ENCODE results near the gene LIPM. TPM values are rescaled to one million over a fixed set of nuclear protein-coding genes. Genes with fewer than 3 reads are reported as not detected.

The LIPM gene
- total RNA-seq, 4 donors from 2014 or later: not detected

- Histone ChIP-seq H3K9me3 (no peaks in the 10 kb centered on the region), H3K27me3 (no peaks in the 10 kb centered on the region), H3K4me1 (no peaks in the 10 kb centered on the region), H3K4me3 (no peak overlapping the region), H3K27ac (no peak overlapping the region), H3K36me3 (no peaks in the 10 kb centered on the region)
- TF ChIP-seq, protein P1, sequence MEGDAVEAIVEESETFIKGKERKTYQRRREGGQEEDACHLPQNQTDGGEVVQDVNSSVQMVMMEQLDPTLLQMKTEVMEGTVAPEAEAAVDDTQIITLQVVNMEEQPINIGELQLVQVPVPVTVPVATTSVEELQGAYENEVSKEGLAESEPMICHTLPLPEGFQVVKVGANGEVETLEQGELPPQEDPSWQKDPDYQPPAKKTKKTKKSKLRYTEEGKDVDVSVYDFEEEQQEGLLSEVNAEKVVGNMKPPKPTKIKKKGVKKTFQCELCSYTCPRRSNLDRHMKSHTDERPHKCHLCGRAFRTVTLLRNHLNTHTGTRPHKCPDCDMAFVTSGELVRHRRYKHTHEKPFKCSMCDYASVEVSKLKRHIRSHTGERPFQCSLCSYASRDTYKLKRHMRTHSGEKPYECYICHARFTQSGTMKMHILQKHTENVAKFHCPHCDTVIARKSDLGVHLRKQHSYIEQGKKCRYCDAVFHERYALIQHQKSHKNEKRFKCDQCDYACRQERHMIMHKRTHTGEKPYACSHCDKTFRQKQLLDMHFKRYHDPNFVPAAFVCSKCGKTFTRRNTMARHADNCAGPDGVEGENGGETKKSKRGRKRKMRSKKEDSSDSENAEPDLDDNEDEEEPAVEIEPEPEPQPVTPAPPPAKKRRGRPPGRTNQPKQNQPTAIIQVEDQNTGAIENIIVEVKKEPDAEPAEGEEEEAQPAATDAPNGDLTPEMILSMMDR (IDR thresholded peaks at IDR 0.05 in 4 of 5, conservative IDR thresholded peaks at IDR 0.05 in 1 of 5): no peak
- TF ChIP-seq POLR2A (IDR thresholded peaks at IDR 0.05): no peak
- DNase-seq: no peak
- intact Hi-C loops (cut with DNase I; ENCODE audit: low total_unique reads) (no loop called here), in situ Hi-C loops (cut with MboI; ENCODE audit: low sequenced_read_pairs in 4 of 4) (no loop called here)
- no peak for ATAC-seq
Measured at GRCh38 chr10:88765816-88766215, 36.7 kb upstream of the LIPM start.

DNA sequence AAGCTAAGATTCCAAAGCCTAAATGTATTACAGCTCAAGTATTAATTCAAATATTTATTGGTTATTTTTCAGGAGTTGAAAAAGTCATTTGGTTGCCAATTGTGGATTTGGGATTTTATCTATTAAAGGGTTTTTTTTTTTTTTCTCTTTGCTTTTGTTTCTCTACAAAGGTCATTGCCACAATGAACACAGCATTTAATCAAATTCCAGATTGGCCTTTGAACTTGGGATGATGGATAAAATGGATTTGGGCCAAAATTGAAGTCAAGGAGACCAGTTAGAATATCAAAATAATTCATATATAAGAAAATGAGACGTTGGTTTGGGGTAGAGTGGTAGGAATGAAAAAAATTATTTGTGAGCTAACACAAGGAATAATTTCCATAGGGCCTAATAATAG, 33.1 kb upstream of the LIPM start:
- Histone ChIP-seq H3K36me3 (no peaks in the 10 kb centered on the region), H3K27ac (no peak overlapping the region), H3K9me3 (no peaks in the 10 kb centered on the region), H3K27me3 (no peaks in the 10 kb centered on the region), H3K4me3 (no peak overlapping the region), H3K4me1 (no peaks in the 10 kb centered on the region)
- intact Hi-C loops (cut with DNase I; ENCODE audit: low total_unique reads): no loop called here
- ATAC-seq: no peak
- in situ Hi-C loops (cut with MboI; ENCODE audit: low sequenced_read_pairs in 4 of 4): no loop called here
- no peak for DNase-seq
- no peak for TF ChIP-seq POLR2A (IDR thresholded peaks at IDR 0.05)
- TF ChIP-seq, protein P1 (IDR thresholded peaks at IDR 0.05 in 4 of 5, conservative IDR thresholded peaks at IDR 0.05 in 1 of 5): no peak

DNA sequence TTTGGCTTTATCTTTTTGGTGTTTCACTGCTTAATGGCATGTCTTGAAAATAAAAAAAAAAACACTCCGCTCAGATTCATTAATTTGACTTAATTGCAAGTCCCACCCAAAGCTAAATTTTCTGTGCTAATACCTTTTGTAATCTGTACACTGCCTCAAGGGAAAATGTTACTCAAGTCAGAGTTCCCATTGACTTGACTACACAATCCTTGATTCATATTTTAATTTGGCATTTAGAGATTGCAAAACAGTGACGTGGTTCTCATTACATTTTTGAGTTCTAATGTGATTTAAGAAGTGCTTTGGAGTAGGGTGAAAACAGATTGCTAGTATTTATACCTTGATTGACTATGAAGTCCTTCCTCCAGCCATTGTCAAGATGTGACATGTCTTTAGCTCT, 21.3 kb upstream of the LIPM start:
- in situ Hi-C loops (cut with MboI; ENCODE audit: low sequenced_read_pairs in 4 of 4): no loop called here
- no peak for ATAC-seq
- H3K36me3 ChIP-seq: no peaks in the 10 kb centered on the region
- intact Hi-C loops (cut with DNase I; ENCODE audit: low total_unique reads): no loop called here
- DNase-seq: no peak
- no peaks in the 10 kb centered on the region for H3K9me3 ChIP-seq
- TF ChIP-seq, protein P1 (IDR thresholded peaks at IDR 0.05 in 4 of 5, conservative IDR thresholded peaks at IDR 0.05 in 1 of 5): no peak
- TF ChIP-seq POLR2A (IDR thresholded peaks at IDR 0.05): no peak
- peaks cover 0 to under 1% of the 10 kb centered on the region in 2 donors for H3K4me1 ChIP-seq
- H3K27me3 ChIP-seq: no peaks in the 10 kb centered on the region
- H3K4me3 ChIP-seq: no peak overlapping the region
- H3K27ac ChIP-seq: no peak overlapping the region

- intact Hi-C loops (cut with DNase I; ENCODE audit: low total_unique reads) (no loop called here), in situ Hi-C loops (cut with MboI; ENCODE audit: low sequenced_read_pairs in 4 of 4) (no loop called here)
- DNase-seq (no peak), ATAC-seq (no peak)
- Histone ChIP-seq H3K27me3 (no peaks in the 10 kb centered on the region), H3K9me3 (no peaks in the 10 kb centered on the region), H3K36me3 (no peaks in the 10 kb centered on the region), H3K4me1 (no peaks in the 10 kb centered on the region), H3K4me3 (no peak overlapping the region), H3K27ac (no peak overlapping the region)
- TF ChIP-seq POLR2A (IDR thresholded peaks at IDR 0.05): no peak
- TF ChIP-seq, protein P1 (IDR thresholded peaks at IDR 0.05 in 4 of 5, conservative IDR thresholded peaks at IDR 0.05 in 1 of 5): no peak
Measured at GRCh38 chr10:88782222-88782621, 20.3 kb upstream of the LIPM start.

- no peaks in the 10 kb centered on the region for H3K36me3 ChIP-seq
- in situ Hi-C loops (cut with MboI; ENCODE audit: low sequenced_read_pairs in 4 of 4) (no loop called here), intact Hi-C loops (cut with DNase I; ENCODE audit: low total_unique reads) (no loop called here)
- ATAC-seq: no peak
- no peaks in the 10 kb centered on the region for H3K27me3 ChIP-seq
- no peak for TF ChIP-seq POLR2A (IDR thresholded peaks at IDR 0.05)
- H3K4me1 ChIP-seq: no peaks in the 10 kb centered on the region
- H3K27ac ChIP-seq: no peak overlapping the region
- no peaks in the 10 kb centered on the region for H3K9me3 ChIP-seq
- H3K4me3 ChIP-seq: no peak overlapping the region
- DNase-seq: no peak
Measured at GRCh38 chr10:88783724-88784123, 18.8 kb upstream of the LIPM start.

Data from gastrocnemius medialis (tissue), 4 donors.